MCF 10A (cell line): ENCODE measurements around the gene SLC43A3. TPM values are rescaled to one million over a fixed set of nuclear protein-coding genes. Genes with fewer than 3 reads are reported as not detected.
"Not testable (repeated sequence)": the region's sequence is repeated elsewhere in the genome, so short reads cannot be mapped to it uniquely, and the experiment has no call there.

Experiments used
- BruUV-seq: library from RNA; stranded (reverse); fragments of 400-500 nt; replicated peaks from 2 replicates; lab custom pipeline; 2021; lab: Mats Ljungman, UMichigan
- CTCF ChIA-PET: fragments of 300-600 bp; sonication (Branson Sonifier 250); formaldehyde crosslinking; extraction: SDS; loops from one replicate; lab custom pipeline; 2021; ENCODE audit warnings: antibody characterized with exemption, inconsistent platforms; lab: Yijun Ruan, JAX
- POLR2A ChIA-PET: fragments of 300-600, 350-650 bp; sonication (Branson Sonifier 250); formaldehyde crosslinking; extraction: SDS; loops from one replicate; lab custom pipeline; 2020; ENCODE audit warnings: antibody characterized with exemption, inconsistent platforms; lab: Yijun Ruan, JAX
- DNase-seq: peaks from one replicate; pipeline ENCODE4 v3.0.0-alpha.2; 2018; ENCODE audit not compliant: unreplicated experiment
- H3K27ac Mint-ChIP-seq: one replicate; pipeline ENCODE4 v1.8.0; 2022; ENCODE audit warnings: mild to moderate bottlenecking, low read depth, mixed read lengths; ENCODE audit not compliant: unreplicated experiment
- H3K27me3 Mint-ChIP-seq: one replicate; pipeline ENCODE4 v1.8.0; 2022; ENCODE audit warnings: mixed read lengths; ENCODE audit not compliant: insufficient read depth, unreplicated experiment
- H3K36me3 Mint-ChIP-seq: one replicate; pipeline ENCODE4 v1.8.0; 2022; ENCODE audit warnings: mild to moderate bottlenecking, moderate library complexity, mixed read lengths; ENCODE audit not compliant: insufficient read depth, unreplicated experiment
- H3K4me1 Mint-ChIP-seq: one replicate; pipeline ENCODE4 v1.8.0; 2022; ENCODE audit warnings: mixed read lengths; ENCODE audit not compliant: insufficient read depth, unreplicated experiment
- H3K4me3 Mint-ChIP-seq: one replicate; pipeline ENCODE4 v1.8.0; 2022; ENCODE audit warnings: mild to moderate bottlenecking, moderate library complexity, mixed read lengths; ENCODE audit not compliant: unreplicated experiment
- H3K9me3 Mint-ChIP-seq: one replicate; pipeline ENCODE4 v1.8.0; 2022; ENCODE audit warnings: mixed read lengths; ENCODE audit not compliant: unreplicated experiment
- intact Hi-C: fragments of 100-400 bp; cut with micrococcal nuclease; formaldehyde crosslinking; loops from 2 replicates; pipeline ENCODE4 v1.14.1; 2022
- total RNA-seq: library from RNA; stranded (reverse); gene quantifications from 2 replicates; pipeline ENCODE4 v1.2.3, GENCODE V29; 2022
- TF ChIP-seq, protein P1 (sequence below): fragments of 200-600 bp; IDR thresholded peaks from one replicate; pipeline ENCODE4 v1.8.0; 2022; ENCODE audit warnings: antibody characterized with exemption, mild to moderate bottlenecking; ENCODE audit not compliant: unreplicated experiment

The SLC43A3 gene
- total RNA-seq, 1 experiment from 2014 or later: 112 TPM

DNA sequence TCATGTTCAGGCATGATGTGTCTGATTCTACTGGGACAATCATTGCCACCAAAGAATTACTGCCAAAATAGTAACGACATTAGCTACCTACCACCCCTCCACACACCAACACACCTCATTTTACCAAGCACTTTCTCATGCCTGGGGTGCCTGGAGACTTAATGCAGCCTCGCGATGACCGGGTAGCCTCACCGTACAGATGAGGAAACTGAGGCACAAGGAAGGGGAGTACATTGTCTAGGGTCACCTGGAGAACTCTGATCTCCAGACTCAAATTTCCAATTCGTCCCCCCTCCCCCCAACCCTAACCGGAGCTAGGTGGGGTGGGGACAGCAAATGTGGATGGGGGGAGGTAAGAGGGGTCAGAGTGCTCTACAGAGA is 30.7 kb upstream of the SLC43A3 start:
- H3K36me3 Mint-ChIP-seq: no peaks in the 10 kb centered on the region
- TF ChIP-seq, protein P1, sequence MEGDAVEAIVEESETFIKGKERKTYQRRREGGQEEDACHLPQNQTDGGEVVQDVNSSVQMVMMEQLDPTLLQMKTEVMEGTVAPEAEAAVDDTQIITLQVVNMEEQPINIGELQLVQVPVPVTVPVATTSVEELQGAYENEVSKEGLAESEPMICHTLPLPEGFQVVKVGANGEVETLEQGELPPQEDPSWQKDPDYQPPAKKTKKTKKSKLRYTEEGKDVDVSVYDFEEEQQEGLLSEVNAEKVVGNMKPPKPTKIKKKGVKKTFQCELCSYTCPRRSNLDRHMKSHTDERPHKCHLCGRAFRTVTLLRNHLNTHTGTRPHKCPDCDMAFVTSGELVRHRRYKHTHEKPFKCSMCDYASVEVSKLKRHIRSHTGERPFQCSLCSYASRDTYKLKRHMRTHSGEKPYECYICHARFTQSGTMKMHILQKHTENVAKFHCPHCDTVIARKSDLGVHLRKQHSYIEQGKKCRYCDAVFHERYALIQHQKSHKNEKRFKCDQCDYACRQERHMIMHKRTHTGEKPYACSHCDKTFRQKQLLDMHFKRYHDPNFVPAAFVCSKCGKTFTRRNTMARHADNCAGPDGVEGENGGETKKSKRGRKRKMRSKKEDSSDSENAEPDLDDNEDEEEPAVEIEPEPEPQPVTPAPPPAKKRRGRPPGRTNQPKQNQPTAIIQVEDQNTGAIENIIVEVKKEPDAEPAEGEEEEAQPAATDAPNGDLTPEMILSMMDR: no peak
- H3K27me3 Mint-ChIP-seq: peaks cover 28% of the 10 kb centered on the region
- CTCF ChIA-PET: interaction anchor here (0.6 to 11.2 kb wide), 70 partner anchors 8 to 1471 kb away, joined by 3 to 254 read pairs (median 5); partner anchors contain the start of genes CLP1, SLC43A1, SLC43A3 and SMTNL1
- intact Hi-C loops: loop anchor here (1.0 to 10.0 kb wide), 6 partner anchors 23 to 347 kb away; partner anchors contain the start of gene UBE2L6
- H3K9me3 Mint-ChIP-seq: no peaks in the 10 kb centered on the region
- POLR2A ChIA-PET: interaction anchor here (0.7 to 1.5 kb wide), 6 partner anchors 31 to 184 kb away, joined by 3 to 8 read pairs (median 4); partner anchors contain the start of genes SLC43A1 and SLC43A3
- peak overlapping the region; percentile 39 for H3K4me3 Mint-ChIP-seq
- no peak overlapping the region for H3K27ac Mint-ChIP-seq
- DNase-seq: no peak
- BruUV-seq: no TSS peak
- peaks cover 27% of the 10 kb centered on the region for H3K4me1 Mint-ChIP-seq

DNA sequence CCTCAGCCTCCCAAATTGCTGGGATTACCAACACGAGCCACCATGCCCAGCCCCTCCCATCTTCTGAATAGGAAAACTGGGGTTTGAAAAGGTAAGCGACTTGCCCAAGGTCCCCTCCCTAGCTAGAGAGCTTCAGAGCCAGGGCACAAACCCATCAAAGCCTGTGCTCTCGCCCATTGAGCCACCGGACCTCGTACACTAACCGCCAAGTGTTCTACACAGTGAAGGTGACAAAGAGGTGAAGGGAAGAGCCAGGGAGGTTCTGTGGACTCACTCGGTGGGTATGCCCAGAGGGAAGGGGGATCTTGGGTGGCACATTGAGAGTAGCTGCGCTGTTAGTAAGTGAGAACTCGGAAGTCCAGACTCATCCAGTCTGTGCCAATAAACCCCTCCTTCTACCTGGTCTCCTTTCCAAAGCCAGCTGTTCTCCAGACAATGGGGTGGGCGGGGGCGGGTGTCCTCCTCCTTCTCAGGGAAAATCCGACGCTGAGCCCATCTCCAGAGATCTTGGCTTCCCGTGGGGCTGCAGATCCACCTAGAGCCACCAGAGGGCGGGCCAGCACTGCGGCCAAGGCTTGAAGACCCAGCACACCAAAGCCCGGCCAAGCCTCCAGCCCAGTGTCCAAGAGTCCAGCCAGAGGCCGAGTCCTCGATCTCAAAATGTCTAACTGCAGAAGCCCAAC is 30.2 kb upstream of the SLC43A3 start:
- intact Hi-C loops: loop anchor here (1.0 to 10.0 kb wide), 5 partner anchors 24 to 348 kb away; partner anchors contain the start of gene UBE2L6
- no peak overlapping the region for H3K27ac Mint-ChIP-seq
- no TSS peak for BruUV-seq

DNA sequence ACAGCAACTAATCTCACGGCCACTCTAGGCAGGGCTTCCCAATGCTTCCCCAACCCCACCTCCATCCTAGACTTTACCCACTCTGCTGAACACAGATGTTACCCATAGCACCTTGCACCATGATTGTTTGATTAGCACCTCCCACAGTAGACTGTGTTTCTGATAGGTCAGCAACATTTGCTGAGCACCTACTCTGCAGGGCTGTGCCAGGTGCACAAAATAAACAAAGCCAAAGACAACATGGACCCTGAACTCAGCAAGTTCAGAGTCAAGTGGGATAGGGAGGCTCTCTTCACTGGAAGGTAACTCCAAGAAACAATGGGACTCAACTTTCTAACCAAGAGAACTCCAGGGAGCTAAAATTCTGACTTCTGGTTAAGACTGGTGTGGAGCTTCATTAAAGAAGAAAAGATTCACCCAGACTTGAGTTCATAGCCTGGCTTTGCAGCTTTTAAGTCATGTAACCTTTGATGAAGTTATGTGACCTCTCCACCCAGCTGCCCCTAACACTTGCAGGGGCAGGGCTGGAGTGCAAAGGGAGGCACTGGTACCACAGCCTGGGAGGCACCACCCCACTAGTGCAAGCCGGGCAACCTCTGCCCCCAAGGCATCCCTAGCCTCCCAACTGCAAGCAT is 26.7 kb upstream of the SLC43A3 start:
- ChIA-PET POLR2A (no interaction called here), CTCF (interaction anchor here (0.5 to 11.2 kb wide), 13 partner anchors 8 to 1505 kb away, joined by 3 to 254 read pairs (median 4); partner anchors contain the start of gene TIMM10)
- BruUV-seq: no TSS peak
- Mint-ChIP-seq H3K36me3 (no peaks in the 10 kb centered on the region), H3K9me3 (no peaks in the 10 kb centered on the region), H3K4me1 (peaks cover 13% of the 10 kb centered on the region), H3K27ac (no peak overlapping the region), H3K4me3 (no peak overlapping the region), H3K27me3 (peaks cover 28% of the 10 kb centered on the region)
- TF ChIP-seq, protein P1: no peak
- no peak for DNase-seq
- intact Hi-C loops: loop anchor here (10.0 kb wide), 1 partner anchor 351 kb away; no protein-coding TSS in a partner anchor

More for the DNA sequence above, 30.2 kb upstream of the SLC43A3 start:
- POLR2A ChIA-PET: interaction anchor here (0.6 to 1.5 kb wide), 7 partner anchors 22 to 1052 kb away, joined by 3 to 8 read pairs (median 3); partner anchors contain the start of gene SLC43A3
- DNase-seq: peak; percentile 82
- peaks cover 27% of the 10 kb centered on the region for H3K4me1 Mint-ChIP-seq
- CTCF ChIA-PET: interaction anchor here (0.6 to 11.2 kb wide), 64 partner anchors 8 to 1472 kb away, joined by 3 to 254 read pairs (median 5); partner anchors contain the start of genes CLP1, SLC43A1, SLC43A3 and SMTNL1
- TF ChIP-seq, protein P1: peak; percentile 98
- H3K27me3 Mint-ChIP-seq: peaks cover 34% of the 10 kb centered on the region
- H3K9me3 Mint-ChIP-seq: no peaks in the 10 kb centered on the region
- H3K4me3 Mint-ChIP-seq: peak overlapping the region; percentile 39
- no peaks in the 10 kb centered on the region for H3K36me3 Mint-ChIP-seq

DNA sequence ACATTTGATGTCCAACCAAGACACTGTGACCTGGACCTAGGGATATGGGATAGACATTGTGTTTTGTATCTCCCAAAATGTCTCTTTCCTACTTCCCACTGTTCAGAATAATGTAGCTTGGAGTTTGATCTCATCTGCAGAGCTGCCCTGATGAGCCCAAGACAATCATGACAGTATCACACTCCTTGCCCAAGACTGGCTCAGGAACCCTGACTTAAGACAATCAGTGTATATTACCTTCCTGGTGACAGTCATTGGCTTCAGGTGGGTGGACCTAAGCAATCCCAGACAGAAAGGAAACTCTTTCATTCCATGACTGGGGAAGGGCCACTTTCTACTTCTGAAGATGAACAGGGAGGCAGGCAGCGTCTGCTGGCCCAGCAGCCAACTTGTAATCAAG is 19.1 kb upstream of the SLC43A3 start:
- TF ChIP-seq, protein P1: no peak
- Mint-ChIP-seq H3K4me3 (no peak overlapping the region), H3K27me3 (peaks cover 10% of the 10 kb centered on the region), H3K4me1 (no peaks in the 10 kb centered on the region), H3K36me3 (no peaks in the 10 kb centered on the region), H3K9me3 (no peaks in the 10 kb centered on the region), H3K27ac (no peak overlapping the region)
- no peak for DNase-seq
- intact Hi-C loops: no loop called here
- CTCF ChIA-PET: interaction anchor here (1.5 to 1.7 kb wide), 3 partner anchors 9 to 81 kb away, joined by 5 to 6 read pairs (median 5); partner anchors contain the start of gene RTN4RL2
- BruUV-seq: no TSS peak
- POLR2A ChIA-PET: no interaction called here

DNA sequence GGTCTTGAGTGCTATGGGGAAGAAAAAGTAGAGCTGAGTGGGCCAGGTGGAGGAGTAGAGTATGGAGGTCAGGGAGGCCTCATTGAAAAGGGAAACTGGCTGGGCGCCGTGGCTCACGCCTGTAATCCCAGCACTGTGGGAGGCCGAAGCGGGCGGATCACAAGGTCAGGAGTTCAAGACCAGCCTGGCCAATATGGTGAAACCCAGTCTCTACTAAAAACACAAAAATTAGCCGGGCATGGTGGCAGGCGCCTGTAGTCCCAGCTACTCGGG is 18.1 kb upstream of the SLC43A3 start:
- H3K27ac Mint-ChIP-seq, DNase-seq, H3K9me3 Mint-ChIP-seq, intact Hi-C loops, H3K36me3 Mint-ChIP-seq, BruUV-seq, POLR2A ChIA-PET, H3K4me1 Mint-ChIP-seq, H3K4me3 Mint-ChIP-seq: not testable (repeated sequence)
- CTCF ChIA-PET: interaction anchor here (1.5 kb wide), 1 partner anchor 10 kb away, joined by 5 read pairs; no protein-coding TSS in a partner anchor
- H3K27me3 Mint-ChIP-seq: peaks cover 10% of the 10 kb centered on the region
